ENCODE results near the gene MC2R.

Gene MC2R

DNA sequence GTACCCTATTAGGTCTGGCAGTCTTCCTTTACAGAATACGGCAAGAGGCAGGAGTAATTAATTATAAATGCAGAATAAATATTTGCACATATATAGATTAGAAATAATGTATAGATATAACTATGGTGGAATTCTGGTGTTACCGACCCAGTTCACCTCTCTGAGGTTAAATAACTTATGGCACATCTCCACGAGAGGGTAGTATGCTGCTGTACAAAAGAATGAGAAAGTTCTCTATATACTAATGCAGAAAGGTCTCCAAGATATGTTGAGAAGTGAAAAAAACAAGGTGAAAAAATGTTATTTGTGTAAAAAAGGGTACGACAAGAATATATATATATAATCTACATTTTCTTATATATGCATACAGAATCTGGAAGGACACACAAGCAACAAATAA is 40.8 kb downstream of the MC2R start:
- H3K27me3 ChIP-seq (ENCODE audit: insufficient read depth, poor library complexity, severe bottlenecking) = peaks cover 14% of the 10 kb centered on the region
- no peak overlapping the region for H3K27ac ChIP-seq (replicated peaks)
- TF ChIP-seq SPI1 (IDR thresholded peaks at IDR 0.05; ENCODE audit: borderline replicate concordance, low read depth) (no peak), POLR2AphosphoS5 (IDR thresholded peaks at IDR 0.05; ENCODE audit: low read depth) (no peak), GABPA (IDR thresholded peaks at IDR 0.05; ENCODE audit: low read depth) (no peak)
- TF ChIP-seq, protein P1, sequence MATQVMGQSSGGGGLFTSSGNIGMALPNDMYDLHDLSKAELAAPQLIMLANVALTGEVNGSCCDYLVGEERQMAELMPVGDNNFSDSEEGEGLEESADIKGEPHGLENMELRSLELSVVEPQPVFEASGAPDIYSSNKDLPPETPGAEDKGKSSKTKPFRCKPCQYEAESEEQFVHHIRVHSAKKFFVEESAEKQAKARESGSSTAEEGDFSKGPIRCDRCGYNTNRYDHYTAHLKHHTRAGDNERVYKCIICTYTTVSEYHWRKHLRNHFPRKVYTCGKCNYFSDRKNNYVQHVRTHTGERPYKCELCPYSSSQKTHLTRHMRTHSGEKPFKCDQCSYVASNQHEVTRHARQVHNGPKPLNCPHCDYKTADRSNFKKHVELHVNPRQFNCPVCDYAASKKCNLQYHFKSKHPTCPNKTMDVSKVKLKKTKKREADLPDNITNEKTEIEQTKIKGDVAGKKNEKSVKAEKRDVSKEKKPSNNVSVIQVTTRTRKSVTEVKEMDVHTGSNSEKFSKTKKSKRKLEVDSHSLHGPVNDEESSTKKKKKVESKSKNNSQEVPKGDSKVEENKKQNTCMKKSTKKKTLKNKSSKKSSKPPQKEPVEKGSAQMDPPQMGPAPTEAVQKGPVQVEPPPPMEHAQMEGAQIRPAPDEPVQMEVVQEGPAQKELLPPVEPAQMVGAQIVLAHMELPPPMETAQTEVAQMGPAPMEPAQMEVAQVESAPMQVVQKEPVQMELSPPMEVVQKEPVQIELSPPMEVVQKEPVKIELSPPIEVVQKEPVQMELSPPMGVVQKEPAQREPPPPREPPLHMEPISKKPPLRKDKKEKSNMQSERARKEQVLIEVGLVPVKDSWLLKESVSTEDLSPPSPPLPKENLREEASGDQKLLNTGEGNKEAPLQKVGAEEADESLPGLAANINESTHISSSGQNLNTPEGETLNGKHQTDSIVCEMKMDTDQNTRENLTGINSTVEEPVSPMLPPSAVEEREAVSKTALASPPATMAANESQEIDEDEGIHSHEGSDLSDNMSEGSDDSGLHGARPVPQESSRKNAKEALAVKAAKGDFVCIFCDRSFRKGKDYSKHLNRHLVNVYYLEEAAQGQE (IDR thresholded peaks at IDR 0.05; ENCODE audit: insufficient replicate concordance, low read depth) = no peak
- TF ChIP-seq, protein P2, sequence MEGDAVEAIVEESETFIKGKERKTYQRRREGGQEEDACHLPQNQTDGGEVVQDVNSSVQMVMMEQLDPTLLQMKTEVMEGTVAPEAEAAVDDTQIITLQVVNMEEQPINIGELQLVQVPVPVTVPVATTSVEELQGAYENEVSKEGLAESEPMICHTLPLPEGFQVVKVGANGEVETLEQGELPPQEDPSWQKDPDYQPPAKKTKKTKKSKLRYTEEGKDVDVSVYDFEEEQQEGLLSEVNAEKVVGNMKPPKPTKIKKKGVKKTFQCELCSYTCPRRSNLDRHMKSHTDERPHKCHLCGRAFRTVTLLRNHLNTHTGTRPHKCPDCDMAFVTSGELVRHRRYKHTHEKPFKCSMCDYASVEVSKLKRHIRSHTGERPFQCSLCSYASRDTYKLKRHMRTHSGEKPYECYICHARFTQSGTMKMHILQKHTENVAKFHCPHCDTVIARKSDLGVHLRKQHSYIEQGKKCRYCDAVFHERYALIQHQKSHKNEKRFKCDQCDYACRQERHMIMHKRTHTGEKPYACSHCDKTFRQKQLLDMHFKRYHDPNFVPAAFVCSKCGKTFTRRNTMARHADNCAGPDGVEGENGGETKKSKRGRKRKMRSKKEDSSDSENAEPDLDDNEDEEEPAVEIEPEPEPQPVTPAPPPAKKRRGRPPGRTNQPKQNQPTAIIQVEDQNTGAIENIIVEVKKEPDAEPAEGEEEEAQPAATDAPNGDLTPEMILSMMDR (IDR thresholded peaks at IDR 0.05; ENCODE audit: insufficient read depth, low read length) = no peak
- DNase-seq (ENCODE audit: low read depth in 1 of 2, low spot score in 1 of 2) = no peak
- no peak overlapping the region for H3K4me3 ChIP-seq (replicated peaks; ENCODE audit: insufficient read depth, low read length)

DNA sequence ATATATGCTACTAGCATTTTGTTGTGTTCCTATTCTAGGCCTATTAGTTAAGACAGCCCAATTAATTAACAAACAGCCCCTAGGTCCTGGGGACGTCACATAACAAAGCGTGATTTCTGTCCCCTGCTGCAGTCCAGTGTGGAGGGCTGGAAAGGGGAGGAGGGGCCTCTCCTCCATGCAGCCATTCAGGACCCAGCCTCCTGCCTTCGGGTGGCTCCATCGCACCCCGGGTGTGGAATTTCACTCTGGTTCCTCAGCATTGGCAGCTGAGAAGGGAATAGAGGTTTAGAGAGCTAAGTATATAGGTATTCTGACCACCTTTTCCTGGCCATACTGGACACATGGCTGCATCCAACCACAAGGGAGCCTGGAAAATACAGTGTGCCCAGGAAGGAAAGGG is 42.4 kb downstream of the MC2R start:
- H3K4me3 ChIP-seq (replicated peaks; ENCODE audit: insufficient read depth, low read length) = no peak overlapping the region
- TF ChIP-seq POLR2AphosphoS5 (IDR thresholded peaks at IDR 0.05; ENCODE audit: low read depth) (no peak), SPI1 (IDR thresholded peaks at IDR 0.05; ENCODE audit: borderline replicate concordance, low read depth) (no peak), GABPA (IDR thresholded peaks at IDR 0.05; ENCODE audit: low read depth) (no peak)
- TF ChIP-seq, protein P1 (IDR thresholded peaks at IDR 0.05; ENCODE audit: insufficient replicate concordance, low read depth) = no peak
- TF ChIP-seq, protein P2 (IDR thresholded peaks at IDR 0.05; ENCODE audit: insufficient read depth, low read length) = no peak
- H3K27me3 ChIP-seq (ENCODE audit: insufficient read depth, poor library complexity, severe bottlenecking) = peaks cover 24% of the 10 kb centered on the region
- no peak overlapping the region for H3K27ac ChIP-seq (replicated peaks)
- no peak for DNase-seq (ENCODE audit: low read depth in 1 of 2, low spot score in 1 of 2)

DNA sequence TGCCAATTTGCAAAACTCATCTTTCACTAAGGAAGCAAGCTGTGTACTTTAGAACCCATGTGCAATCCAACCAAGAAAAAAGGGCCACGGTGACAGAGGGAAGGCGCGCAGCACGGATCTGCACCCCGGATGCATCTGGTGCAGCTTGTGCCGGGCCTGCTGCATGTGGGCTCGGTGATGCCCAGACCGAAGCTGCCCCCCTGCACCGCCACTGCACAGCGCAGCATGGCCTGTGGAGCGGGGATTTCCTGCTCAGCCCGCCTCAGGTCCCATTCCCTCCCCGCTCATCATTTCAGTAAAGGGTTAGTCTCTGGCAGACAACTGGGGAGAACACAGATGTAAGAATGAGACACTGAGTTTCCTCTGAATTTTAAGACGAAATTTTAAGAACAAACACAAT is 43.0 kb downstream of the MC2R start:
- no peak overlapping the region for H3K4me3 ChIP-seq (replicated peaks; ENCODE audit: insufficient read depth, low read length)
- peaks cover 28% of the 10 kb centered on the region for H3K27me3 ChIP-seq (ENCODE audit: insufficient read depth, poor library complexity, severe bottlenecking)
- H3K27ac ChIP-seq (replicated peaks) = no peak overlapping the region
- no peak for DNase-seq (ENCODE audit: low read depth in 1 of 2, low spot score in 1 of 2)
- TF ChIP-seq, protein P1 (IDR thresholded peaks at IDR 0.05; ENCODE audit: insufficient replicate concordance, low read depth) = no peak
- no peak for TF ChIP-seq SPI1 (IDR thresholded peaks at IDR 0.05; ENCODE audit: borderline replicate concordance, low read depth)
- no peak for TF ChIP-seq GABPA (IDR thresholded peaks at IDR 0.05; ENCODE audit: low read depth)

Measured in HL-60 (cell line).